Measurements from ENCODE around the gene NEO1. TPM values are rescaled to one million over a fixed set of nuclear protein-coding genes. Genes with fewer than 3 reads are reported as not detected.

The NEO1 gene
- total RNA-seq, 1 donor from 2014 or later = 30.3 TPM

- H3K4me1 ChIP-seq (ENCODE audit: insufficient read depth, low read length) = no peaks in the 10 kb centered on the region
- no peaks in the 10 kb centered on the region for H3K27me3 ChIP-seq (ENCODE audit: insufficient read depth, low read length)
- no peaks in the 10 kb centered on the region for H3K36me3 ChIP-seq (ENCODE audit: insufficient read depth, low read length)
- H3K4me3 ChIP-seq (ENCODE audit: insufficient read depth, low read depth, low read length) = no peak overlapping the region
- H3K27ac ChIP-seq (ENCODE audit: low read depth, low read length) = no peak overlapping the region
- no peaks in the 10 kb centered on the region for H3K9me3 Mint-ChIP-seq (ENCODE audit: unreplicated experiment)
- no peak overlapping the region for H3K27ac Mint-ChIP-seq (ENCODE audit: unreplicated experiment)
- no peak overlapping the region for H3K9ac ChIP-seq (ENCODE audit: low read length)
- no peaks in the 10 kb centered on the region for H3K9me3 ChIP-seq (ENCODE audit: insufficient read depth, low read depth, low read length)
- no peaks in the 10 kb centered on the region for H3K4me1 Mint-ChIP-seq (ENCODE audit: low read depth, unreplicated experiment)
- no peaks in the 10 kb centered on the region for H3K36me3 Mint-ChIP-seq (ENCODE audit: low read depth, unreplicated experiment)
- H3K4me3 Mint-ChIP-seq (ENCODE audit: unreplicated experiment) = no peak overlapping the region
- no peak for FAIRE-seq
- no peaks in the 10 kb centered on the region for H3K27me3 Mint-ChIP-seq (ENCODE audit: low read depth, unreplicated experiment)
- no peaks in the 10 kb centered on the region for H3K79me2 ChIP-seq (ENCODE audit: insufficient read depth, low read length)
- H3K4me2 ChIP-seq (ENCODE audit: low read length) = no peak overlapping the region
- H4K20me1 ChIP-seq (ENCODE audit: insufficient read depth, low read length) = peaks cover 18% of the 10 kb centered on the region
- TF ChIP-seq EZH2 (IDR thresholded peaks at IDR 0.05; ENCODE audit: insufficient read depth, low read length) (no peak), CTCF (IDR thresholded peaks at IDR 0.05; ENCODE audit: insufficient read depth, low read depth, low read length) (no peak)
- no peak for DNase-seq (ENCODE audit: low read depth)
- no peak overlapping the region for H2AFZ ChIP-seq (ENCODE audit: low read depth, low read length)
These were observed 16.8 kb downstream of the NEO1 start for GRCh38 chr15:73069109-73069508.

- no peaks in the 10 kb centered on the region for H3K79me2 ChIP-seq (ENCODE audit: insufficient read depth, low read length)
- Mint-ChIP-seq H3K27ac (ENCODE audit: unreplicated experiment) (no peak overlapping the region), H3K27me3 (ENCODE audit: low read depth, unreplicated experiment) (no peaks in the 10 kb centered on the region), H3K36me3 (ENCODE audit: low read depth, unreplicated experiment) (no peaks in the 10 kb centered on the region), H3K4me3 (ENCODE audit: unreplicated experiment) (no peak overlapping the region), H3K9me3 (ENCODE audit: unreplicated experiment) (no peaks in the 10 kb centered on the region), H3K4me1 (ENCODE audit: low read depth, unreplicated experiment) (no peaks in the 10 kb centered on the region)
- no peaks in the 10 kb centered on the region for H3K27me3 ChIP-seq (ENCODE audit: insufficient read depth, low read length)
- FAIRE-seq (no peak), DNase-seq (ENCODE audit: low read depth) (no peak)
- no peaks in the 10 kb centered on the region for H3K9me3 ChIP-seq (ENCODE audit: insufficient read depth, low read depth, low read length)
- TF ChIP-seq EZH2 (IDR thresholded peaks at IDR 0.05; ENCODE audit: insufficient read depth, low read length) = no peak
- TF ChIP-seq CTCF (IDR thresholded peaks at IDR 0.05; ENCODE audit: insufficient read depth, low read depth, low read length) = no peak
- H2AFZ ChIP-seq (ENCODE audit: low read depth, low read length) = no peak overlapping the region
- no peak overlapping the region for H3K9ac ChIP-seq (ENCODE audit: low read length)
- no peaks in the 10 kb centered on the region for H3K36me3 ChIP-seq (ENCODE audit: insufficient read depth, low read length)
- no peak overlapping the region for H3K4me2 ChIP-seq (ENCODE audit: low read length)
- no peak overlapping the region for H3K4me3 ChIP-seq (ENCODE audit: insufficient read depth, low read depth, low read length)
- no peak overlapping the region for H3K27ac ChIP-seq (ENCODE audit: low read depth, low read length)
- H4K20me1 ChIP-seq (ENCODE audit: insufficient read depth, low read length) = peaks cover 21% of the 10 kb centered on the region
- H3K4me1 ChIP-seq (ENCODE audit: insufficient read depth, low read length) = no peaks in the 10 kb centered on the region
These were observed 20.6 kb downstream of the NEO1 start for GRCh38 chr15:73072894-73073293.

- no peaks in the 10 kb centered on the region for H3K36me3 ChIP-seq (ENCODE audit: insufficient read depth, low read length)
- H3K27me3 Mint-ChIP-seq (ENCODE audit: low read depth, unreplicated experiment) = no peaks in the 10 kb centered on the region
- H3K27ac ChIP-seq (ENCODE audit: low read depth, low read length) = no peak overlapping the region
- H3K36me3 Mint-ChIP-seq (ENCODE audit: low read depth, unreplicated experiment) = no peaks in the 10 kb centered on the region
- H3K9ac ChIP-seq (ENCODE audit: low read length) = no peak overlapping the region
- H3K9me3 Mint-ChIP-seq (ENCODE audit: unreplicated experiment) = no peaks in the 10 kb centered on the region
- H3K27me3 ChIP-seq (ENCODE audit: insufficient read depth, low read length) = no peaks in the 10 kb centered on the region
- FAIRE-seq (no peak), DNase-seq (ENCODE audit: low read depth) (no peak)
- peaks cover 10% of the 10 kb centered on the region for H3K4me1 ChIP-seq (ENCODE audit: insufficient read depth, low read length)
- H3K4me3 ChIP-seq (ENCODE audit: insufficient read depth, low read depth, low read length) = no peak overlapping the region
- no peak overlapping the region for H2AFZ ChIP-seq (ENCODE audit: low read depth, low read length)
- H3K27ac Mint-ChIP-seq (ENCODE audit: unreplicated experiment) = no peak overlapping the region
- H4K20me1 ChIP-seq (ENCODE audit: insufficient read depth, low read length) = peaks cover 31% of the 10 kb centered on the region
- H3K79me2 ChIP-seq (ENCODE audit: insufficient read depth, low read length) = no peaks in the 10 kb centered on the region
- H3K9me3 ChIP-seq (ENCODE audit: insufficient read depth, low read depth, low read length) = no peaks in the 10 kb centered on the region
- peaks cover 3% of the 10 kb centered on the region for H3K4me1 Mint-ChIP-seq (ENCODE audit: low read depth, unreplicated experiment)
- no peak for TF ChIP-seq EZH2 (IDR thresholded peaks at IDR 0.05; ENCODE audit: insufficient read depth, low read length)
- TF ChIP-seq CTCF (IDR thresholded peaks at IDR 0.05; ENCODE audit: insufficient read depth, low read depth, low read length) = no peak
- no peak overlapping the region for H3K4me2 ChIP-seq (ENCODE audit: low read length)
- no peak overlapping the region for H3K4me3 Mint-ChIP-seq (ENCODE audit: unreplicated experiment)
These were observed 22.0 kb downstream of the NEO1 start for GRCh38 chr15:73074241-73074640.
